Measurements from ENCODE around the gene GNG10.
"Not testable (repeated sequence)": the region's sequence is repeated elsewhere in the genome, so short reads cannot be mapped to it uniquely, and the experiment has no call there.

The GNG10 gene

GRCh38 chr9:111661150-111661801 is at the start of gene GNG10:
GNG10 (plus strand) TSS chr9:111661605; CDS start chr9:111661635, 30 bp downstream.
- DNase-seq (ENCODE audit: low read depth in 2 of 2), result peak; percentile 23 to 61

- no peak for DNase-seq (ENCODE audit: low read depth in 2 of 2)
Observed at GRCh38 chr9:111613436-111614040, 47.9 kb upstream of the GNG10 start.

- DNase-seq (ENCODE audit: low read depth in 2 of 2), result no peak
Observed at GRCh38 chr9:111615928-111616327, 45.5 kb upstream of the GNG10 start.

- not testable (repeated sequence) for DNase-seq (ENCODE audit: low read depth in 2 of 2)
Observed at GRCh38 chr9:111617349-111617748, 44.1 kb upstream of the GNG10 start.

GRCh38 chr9:111621895-111622480 is 39.4 kb upstream of the GNG10 start:
- no peak for DNase-seq (ENCODE audit: low read depth in 2 of 2)

GRCh38 chr9:111622626-111623025 is 38.8 kb upstream of the GNG10 start:
- no peak for DNase-seq (ENCODE audit: low read depth in 2 of 2)

- no peak for DNase-seq (ENCODE audit: low read depth in 2 of 2)
Observed at GRCh38 chr9:111627260-111627963, 34.0 kb upstream of the GNG10 start.

GRCh38 chr9:111628411-111628810 is 33.0 kb upstream of the GNG10 start:
- no peak for DNase-seq (ENCODE audit: low read depth in 2 of 2)

- DNase-seq (ENCODE audit: low read depth in 2 of 2), result no peak
Observed at GRCh38 chr9:111630182-111630963, 31.0 kb upstream of the GNG10 start.

- no peak for DNase-seq (ENCODE audit: low read depth in 2 of 2)
Observed at GRCh38 chr9:111630964-111631213, 30.5 kb upstream of the GNG10 start.

- DNase-seq (ENCODE audit: low read depth in 2 of 2), result peak; percentile 94 to 95
Observed at GRCh38 chr9:111631214-111631971, 30.0 kb upstream of the GNG10 start, which contains the start of gene DNAJC25. DNAJC25 (plus strand) TSS chr9:111631334; CDS start chr9:111631408, 74 bp downstream.

GRCh38 chr9:111632060-111632459 is 29.3 kb upstream of the GNG10 start:
- DNase-seq (ENCODE audit: low read depth in 2 of 2), result no peak

GRCh38 chr9:111632695-111633388 is 28.6 kb upstream of the GNG10 start:
- DNase-seq (ENCODE audit: low read depth in 2 of 2), result no peak

GRCh38 chr9:111633389-111633736 is 28.0 kb upstream of the GNG10 start:
- no peak for DNase-seq (ENCODE audit: low read depth in 2 of 2)

GRCh38 chr9:111634860-111635259 is 26.5 kb upstream of the GNG10 start:
- DNase-seq (ENCODE audit: low read depth in 2 of 2), result no peak

- DNase-seq (ENCODE audit: low read depth in 2 of 2), result no peak
Observed at GRCh38 chr9:111637421-111637950, 23.9 kb upstream of the GNG10 start.

- no peak for DNase-seq (ENCODE audit: low read depth in 2 of 2)
Observed at GRCh38 chr9:111644195-111644772, 17.1 kb upstream of the GNG10 start.

- DNase-seq (ENCODE audit: low read depth in 2 of 2), result no peak
Observed at GRCh38 chr9:111645806-111646205, 15.6 kb upstream of the GNG10 start.

- no peak for DNase-seq (ENCODE audit: low read depth in 2 of 2)
Observed at GRCh38 chr9:111646417-111646816, 15.0 kb upstream of the GNG10 start.

- no peak for DNase-seq (ENCODE audit: low read depth in 2 of 2)
Observed at GRCh38 chr9:111648066-111648465, 13.3 kb upstream of the GNG10 start.
